SK-N-MC (cell line): ENCODE data around the gene RALGPS1.
"Not testable (repeated sequence)": the region's sequence is repeated elsewhere in the genome, so short reads cannot be mapped to it uniquely, and the experiment has no call there.

Source experiments
- DNase-seq: peaks from one replicate; pipeline ENCODE4 v3.0.0-alpha.2; 2011; ENCODE audit warnings: low read depth, low spot score
- H3K27ac ChIP-seq: fragments of 200-600 bp; sonication (generic); 2 replicates; pipeline ENCODE4 v1.5.1; 2016; ENCODE audit warnings: mixed run types
- H3K36me3 ChIP-seq: fragments of 200-600 bp; sonication (generic); 2 replicates; pipeline ENCODE4 v1.6.1; 2017; ENCODE audit warnings: antibody characterized with exemption, low read length, mixed read lengths; ENCODE audit not compliant: insufficient read depth
- H3K4me3 ChIP-seq: fragments of 200-600 bp; sonication (generic); 2 replicates; pipeline ENCODE4 v1.5.1; 2016
- H3K9ac ChIP-seq: fragments of 200-600 bp; sonication (generic); 2 replicates; pipeline ENCODE4 v1.8.0; 2017; ENCODE audit warnings: mixed run types, mixed read lengths; ENCODE audit not compliant: insufficient read length
- H3K9me3 ChIP-seq: fragments of 200-600 bp; sonication (generic); 2 replicates; pipeline ENCODE4 v1.6.1; 2017; ENCODE audit warnings: low read depth, mild to moderate bottlenecking, antibody characterized with exemption, low read length, moderate library complexity, mixed read lengths
- EZH2 ChIP-seq: fragments of 200-600 bp; sonication (generic); IDR thresholded peaks from one replicate; pipeline ENCODE4 v1.6.1; 2017; ENCODE audit warnings: antibody characterized with exemption
- FOXP2 ChIP-seq: optimal IDR thresholded peaks from 2 replicates; pipeline ENCODE3; 2011; ENCODE audit warnings: mild to moderate bottlenecking, moderate library complexity; ENCODE audit not compliant: insufficient read depth; ENCODE audit errors: extremely low read length, control extremely low read depth
- POLR2AphosphoS5 ChIP-seq: IDR thresholded peaks from 2 replicates; pipeline ENCODE4 v1.6.1; 2012; ENCODE audit warnings: mild to moderate bottlenecking, low read depth, low read length, borderline replicate concordance

The RALGPS1 gene

DNA sequence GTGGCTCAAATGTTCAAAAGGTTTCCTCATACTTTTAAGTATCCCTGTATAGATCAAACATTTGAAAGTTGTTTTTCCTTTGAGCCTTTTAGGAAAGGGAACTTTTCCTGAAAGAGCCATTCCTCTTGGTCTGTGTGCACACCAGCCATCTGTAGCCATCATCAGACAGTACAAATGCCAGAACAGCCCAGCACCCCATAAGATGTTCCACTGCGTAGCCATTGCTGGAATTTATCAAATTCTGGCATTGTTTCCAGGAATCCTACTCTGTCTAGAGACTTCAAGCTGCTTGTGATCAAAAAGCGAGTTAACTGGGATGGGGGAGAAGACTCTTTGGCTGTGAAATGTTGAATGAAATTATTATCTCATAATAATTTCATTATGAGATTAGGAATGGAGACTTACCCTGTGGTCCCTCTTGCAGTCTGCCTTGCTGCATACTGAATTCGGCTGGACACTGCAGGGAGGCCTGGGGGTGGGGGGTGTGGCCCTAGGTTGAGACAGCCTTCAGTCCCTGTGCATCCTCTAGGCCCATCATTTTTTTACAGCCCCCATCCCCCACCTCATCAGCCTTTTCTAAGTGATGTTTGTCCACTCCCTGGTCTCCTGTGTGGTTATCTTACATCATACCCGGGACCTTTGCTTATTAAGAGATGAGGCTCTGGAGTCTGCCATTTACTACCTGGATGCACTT is 99.8 kb downstream of the RALGPS1 start:
- Histone ChIP-seq H3K4me3 (no peak overlapping the region), H3K27ac (no peak overlapping the region), H3K9me3 (no peaks in the 10 kb centered on the region), H3K36me3 (no peaks in the 10 kb centered on the region), H3K9ac (no peak overlapping the region)
- TF ChIP-seq EZH2, result no peak
- DNase-seq, result no peak

DNA sequence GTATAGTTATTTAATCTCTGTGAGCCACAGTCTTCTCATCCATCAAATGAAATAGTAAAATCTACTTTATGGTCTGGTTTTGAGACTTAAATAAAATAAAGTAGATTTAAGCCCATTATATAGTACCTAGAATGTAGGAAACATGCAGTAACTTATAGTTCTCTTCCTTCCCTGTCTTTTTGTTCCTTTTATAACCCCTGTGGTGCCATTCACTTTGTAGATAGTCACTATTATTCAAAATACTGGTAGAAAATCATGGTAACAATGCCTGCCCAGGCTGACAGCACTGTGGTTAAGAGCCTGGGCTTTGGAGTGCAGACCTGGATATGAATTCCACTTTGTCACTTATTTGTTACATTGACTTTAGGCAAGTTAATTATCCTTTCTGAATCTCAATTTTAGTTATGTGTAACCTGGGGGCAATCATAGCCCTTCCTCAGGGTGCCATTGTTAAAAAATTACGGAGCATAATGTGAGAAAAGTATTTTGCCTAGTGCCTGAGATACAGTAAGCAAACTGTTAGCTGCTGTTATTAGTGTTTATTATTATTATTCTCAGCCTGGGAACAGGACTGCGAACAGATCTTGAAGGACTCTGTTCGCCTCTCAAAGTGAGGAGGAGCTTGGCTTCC is 100.4 kb downstream of the RALGPS1 start:
- no peaks in the 10 kb centered on the region for H3K36me3 ChIP-seq
- no peak overlapping the region for H3K9ac ChIP-seq
- H3K27ac ChIP-seq, result no peak overlapping the region
- H3K9me3 ChIP-seq, result no peaks in the 10 kb centered on the region
- TF ChIP-seq FOXP2 (no peak), EZH2 (no peak), POLR2AphosphoS5 (no peak)
- H3K4me3 ChIP-seq, result no peak overlapping the region
- DNase-seq, result no peak

DNA sequence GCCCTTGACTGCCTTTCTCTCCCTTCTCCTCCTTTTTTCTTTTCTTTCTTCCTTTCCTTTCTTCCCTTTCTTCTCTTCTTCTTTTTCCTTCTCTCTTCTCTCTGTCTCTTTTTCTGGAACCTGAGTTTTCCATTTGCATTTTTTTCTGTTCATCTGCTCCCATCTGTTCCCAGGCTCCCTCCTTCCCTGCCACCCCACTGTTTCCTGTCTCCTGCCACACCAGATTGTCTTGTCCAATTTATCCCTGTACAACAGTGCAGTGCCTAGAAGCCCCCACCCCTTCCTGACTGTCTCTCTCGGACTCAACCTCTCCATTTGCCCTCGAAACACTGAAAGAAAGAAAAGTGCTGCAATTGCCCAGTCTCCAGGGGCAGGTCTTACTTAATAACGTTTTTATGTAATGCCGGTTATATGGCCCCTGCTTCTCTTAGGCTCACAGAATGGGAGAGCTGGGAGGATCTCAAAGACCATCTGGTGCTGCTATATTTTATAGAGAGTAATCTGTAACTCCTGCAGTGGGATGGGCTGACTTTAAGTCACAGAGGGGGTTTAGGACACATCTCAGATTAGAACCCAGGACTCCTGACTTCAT is 101.4 kb downstream of the RALGPS1 start:
- DNase-seq, result no peak
- no peaks in the 10 kb centered on the region for H3K9me3 ChIP-seq
- no peak overlapping the region for H3K27ac ChIP-seq
- TF ChIP-seq POLR2AphosphoS5 (no peak), EZH2 (no peak), FOXP2 (no peak)
- H3K9ac ChIP-seq, result no peak overlapping the region
- H3K36me3 ChIP-seq, result no peaks in the 10 kb centered on the region
- no peak overlapping the region for H3K4me3 ChIP-seq

DNA sequence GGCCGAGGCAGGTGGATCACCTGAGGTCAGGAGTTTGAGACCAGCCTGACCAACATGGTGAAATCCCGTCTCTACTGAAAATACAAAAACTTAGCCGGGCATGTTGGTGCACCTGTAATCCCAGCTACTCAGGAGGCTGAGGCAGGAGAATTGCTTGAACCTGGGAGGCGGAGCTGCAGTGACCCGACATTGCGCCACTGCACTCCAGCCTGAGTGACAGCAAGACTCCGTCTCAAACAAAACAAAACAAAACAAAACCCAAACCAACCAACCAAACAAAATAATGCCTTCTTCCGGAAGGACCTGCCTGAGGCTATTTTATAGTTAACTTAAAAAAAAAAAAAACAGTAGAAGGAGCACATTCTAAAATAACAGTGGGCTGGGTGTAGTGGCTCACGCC is 103.4 kb downstream of the RALGPS1 start:
- not testable (repeated sequence) for H3K4me3 ChIP-seq, H3K27ac ChIP-seq, H3K9ac ChIP-seq, DNase-seq, H3K9me3 ChIP-seq, H3K36me3 ChIP-seq

DNA sequence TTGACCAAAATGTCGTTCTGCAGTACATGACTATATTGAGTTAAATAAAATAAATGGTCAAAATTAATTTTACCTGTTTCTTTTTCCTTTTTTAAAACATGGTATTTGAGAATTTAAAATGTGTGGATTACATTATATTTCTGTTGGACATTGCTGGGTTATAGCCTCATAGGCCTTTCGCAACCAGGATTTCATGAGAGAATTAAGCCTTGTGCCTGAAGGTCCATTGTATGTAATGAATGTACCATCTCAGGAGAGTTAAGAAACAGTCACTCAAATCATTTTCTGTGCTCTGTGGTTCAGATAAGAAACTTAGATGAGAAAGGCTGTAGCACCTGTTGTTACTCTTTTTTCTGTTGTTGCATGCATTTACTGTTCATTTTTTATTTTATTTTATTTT is 104.4 kb downstream of the RALGPS1 start:
- Histone ChIP-seq H3K4me3 (no peak overlapping the region), H3K36me3 (no peaks in the 10 kb centered on the region), H3K9me3 (no peaks in the 10 kb centered on the region), H3K27ac (no peak overlapping the region), H3K9ac (no peak overlapping the region)
- TF ChIP-seq FOXP2 (no peak), POLR2AphosphoS5 (no peak), EZH2 (no peak)
- DNase-seq, result no peak

DNA sequence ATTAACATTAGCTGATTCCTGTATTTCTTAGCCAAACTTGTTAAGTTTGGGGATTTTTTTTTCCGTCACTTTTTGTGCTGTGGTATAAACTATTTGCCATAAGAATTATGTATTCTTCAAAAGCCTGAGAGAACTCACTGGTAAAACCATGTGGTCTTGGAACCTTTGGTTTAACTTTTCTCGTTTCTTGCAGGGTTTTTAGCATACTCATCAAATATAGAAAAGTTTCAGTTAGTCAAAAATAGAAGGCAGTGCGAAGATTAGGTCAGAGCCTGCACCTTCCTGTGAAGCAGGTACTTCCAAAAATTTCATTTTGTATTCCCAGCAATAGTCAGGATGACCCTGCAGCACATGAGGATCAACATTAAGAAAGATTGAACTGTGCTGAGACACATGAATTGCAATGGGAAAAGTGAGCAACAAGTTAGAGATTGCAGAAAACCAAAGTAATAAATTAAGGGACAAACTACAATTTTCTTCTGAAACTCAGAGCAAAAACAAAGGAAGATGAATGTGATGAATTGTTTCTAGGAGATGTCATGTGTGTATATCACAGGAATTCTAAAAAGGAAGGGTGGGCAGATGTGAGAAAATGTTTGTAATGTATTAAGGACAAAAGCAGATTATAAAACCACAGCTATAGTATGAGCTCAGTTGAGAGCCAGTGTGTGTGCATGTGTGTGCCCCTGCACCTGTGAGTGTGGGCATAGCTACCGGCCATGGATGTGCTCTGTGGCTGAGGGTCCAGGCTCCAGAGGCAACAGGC is 105.6 kb downstream of the RALGPS1 start:
- TF ChIP-seq EZH2, result no peak
- TF ChIP-seq FOXP2, result no peak
- TF ChIP-seq POLR2AphosphoS5, result no peak
- Histone ChIP-seq H3K4me3 (no peak overlapping the region), H3K9ac (no peak overlapping the region), H3K27ac (peak overlapping the region; percentile 7), H3K9me3 (no peaks in the 10 kb centered on the region), H3K36me3 (no peaks in the 10 kb centered on the region)
- no peak for DNase-seq

DNA sequence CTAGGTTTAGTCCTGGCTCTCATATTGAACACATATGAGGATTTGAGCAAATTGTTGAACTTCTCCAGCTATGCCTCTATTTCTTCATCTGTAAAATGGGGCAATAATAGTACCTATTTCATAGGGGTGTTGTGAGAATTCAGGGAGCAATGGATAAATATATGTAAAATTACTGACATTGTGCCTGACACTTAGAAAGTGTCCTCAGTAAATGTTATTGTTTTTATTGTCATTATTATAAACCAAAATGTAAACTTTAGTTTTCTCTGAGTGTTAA is 106.2 kb downstream of the RALGPS1 start:
- TF ChIP-seq POLR2AphosphoS5, result no peak
- TF ChIP-seq FOXP2, result no peak
- TF ChIP-seq EZH2, result no peak
- Histone ChIP-seq H3K4me3 (no peak overlapping the region), H3K9me3 (no peaks in the 10 kb centered on the region), H3K9ac (no peak overlapping the region), H3K27ac (no peak overlapping the region; the same call in 1 of the 2 replicates), H3K36me3 (no peaks in the 10 kb centered on the region)
- no peak for DNase-seq

DNA sequence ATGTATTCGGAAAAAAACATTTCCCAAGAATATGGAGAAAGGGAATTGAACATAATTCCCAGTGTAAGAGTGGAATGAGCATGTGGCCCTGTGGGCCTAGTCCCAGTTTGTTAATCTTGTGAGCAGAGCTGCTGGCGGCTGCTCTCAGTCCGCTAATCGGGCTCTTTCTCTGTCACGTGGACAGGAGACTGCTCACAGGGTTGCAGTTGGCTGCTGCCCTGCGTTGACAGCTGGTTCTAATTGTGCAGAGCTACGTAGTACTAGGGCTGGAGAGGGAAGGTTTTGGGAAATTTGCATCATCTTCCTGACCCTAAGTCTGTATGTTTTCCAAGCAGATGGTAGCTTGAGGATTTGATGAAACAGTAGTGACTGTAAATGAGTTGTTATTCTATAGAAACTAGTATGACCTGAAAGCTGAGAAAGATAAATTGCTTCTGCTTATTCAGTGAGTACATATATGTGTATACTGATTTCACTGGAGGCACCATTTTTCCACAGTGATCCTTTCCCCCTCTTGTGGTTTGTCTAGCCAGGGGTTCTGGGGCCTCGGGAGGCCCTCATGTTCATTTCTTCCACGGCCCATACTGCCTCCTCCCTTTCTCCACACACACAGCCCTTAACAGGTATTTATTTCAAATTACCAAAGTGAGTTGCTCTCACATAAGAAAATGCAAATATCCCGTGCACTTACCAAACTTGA is 107.2 kb downstream of the RALGPS1 start:
- H3K9me3 ChIP-seq, result no peaks in the 10 kb centered on the region
- TF ChIP-seq EZH2 (no peak), POLR2AphosphoS5 (no peak), FOXP2 (no peak)
- H3K4me3 ChIP-seq, result peak overlapping the region; percentile 36
- peak overlapping the region; percentile 96 for H3K27ac ChIP-seq
- H3K9ac ChIP-seq, result peak overlapping the region; percentile 58
- no peaks in the 10 kb centered on the region for H3K36me3 ChIP-seq
- DNase-seq, result peak; percentile 37
